GM23338 (cell line): ENCODE results near the gene LAT. TPM values are rescaled to one million over a fixed set of nuclear protein-coding genes. Genes with fewer than 3 reads are reported as not detected.

Experiments
- ETS1 ChIP-seq: IDR thresholded peaks from 2 replicates; pipeline ENCODE4 v1.6.1; 2016; ENCODE audit warnings: antibody characterized with exemption
- NANOG ChIP-seq: IDR thresholded peaks from 2 replicates; pipeline ENCODE4 v1.6.1; 2016; ENCODE audit warnings: antibody characterized with exemption, borderline replicate concordance
- POLR2AphosphoS5 ChIP-seq: IDR thresholded peaks from 2 replicates; pipeline ENCODE4 v1.6.1; 2016; ENCODE audit warnings: antibody characterized with exemption, low read depth
- REST ChIP-seq: IDR thresholded peaks from one replicate; pipeline ENCODE4 v1.6.1; 2018; ENCODE audit warnings: antibody characterized with exemption; ENCODE audit not compliant: unreplicated experiment
- ZNF462 ChIP-seq: fragments of 250-450 bp; sonication (Bioruptor Pico); IDR thresholded peaks from 2 replicates; pipeline ENCODE4 v1.5.0; 2020; ENCODE audit warnings: mild to moderate bottlenecking, moderate library complexity
- polyA plus RNA-seq: library from polyadenylated mRNA; unstranded; fragments of >200 nt; fragmentation: Nextera tagmentation; extraction: Ambion mirVana; gene quantifications from 2 replicates; pipeline ENCODE4 v1.2.1, GENCODE V29; 2016
- total RNA-seq: library from RNA; depleted of rRNA; stranded (reverse); fragments of >200 nt; shearing (Covaris generic); gene quantifications from 2 replicates; pipeline ENCODE4 v1.2.3, GENCODE V29; 2014

Gene LAT
- total and polyA plus RNA-seq, 2 experiments from 2014 or later: 2.2 to 2.4 TPM

GRCh38 chr16:29025218-29025617 lies 40.4 kb downstream of the LAT start (continued):
- TF ChIP-seq REST (no peak), ZNF462 (no peak), ETS1 (no peak), NANOG (no peak), POLR2AphosphoS5 (no peak)
